Endometrium (tissue), 2 donors: ENCODE measurements around the gene IMMP2L.

Source experiments
- FAIRE-seq: peaks from 2 replicates; lab custom pipeline; 2012; peaks lifted over from hg19 to GRCh38; lab: Jason Lieb, UNC
- donor health status: control.
- donor health status: control.

Gene IMMP2L

GRCh38 chr7:110929480-110930249, 632.6 kb downstream of the IMMP2L start:
- FAIRE-seq: no peak

DNA sequence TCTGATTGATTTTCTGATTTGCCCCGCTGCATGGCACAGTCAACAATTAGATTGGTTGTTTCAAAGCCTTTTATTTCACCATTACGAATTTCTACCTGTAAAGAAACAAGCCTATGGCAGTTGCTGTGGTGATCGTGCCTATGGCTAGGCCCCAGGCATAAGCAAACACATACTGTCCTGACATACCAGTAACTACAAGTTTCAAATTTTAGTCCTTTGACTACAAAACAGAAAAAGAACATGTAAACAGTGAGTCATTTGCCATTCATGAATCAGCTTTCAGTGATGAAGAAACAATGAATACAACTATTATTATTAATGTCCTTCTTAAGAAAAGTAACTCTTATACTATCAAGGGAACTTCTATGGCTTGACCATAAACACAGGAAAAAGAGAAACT, 639.4 kb downstream of the IMMP2L start:
- no peak for FAIRE-seq

- FAIRE-seq: no peak
Measured at GRCh38 chr7:110921595-110922151, 640.6 kb downstream of the IMMP2L start.

GRCh38 chr7:110918949-110919548, 643.2 kb downstream of the IMMP2L start:
- no peak for FAIRE-seq

DNA sequence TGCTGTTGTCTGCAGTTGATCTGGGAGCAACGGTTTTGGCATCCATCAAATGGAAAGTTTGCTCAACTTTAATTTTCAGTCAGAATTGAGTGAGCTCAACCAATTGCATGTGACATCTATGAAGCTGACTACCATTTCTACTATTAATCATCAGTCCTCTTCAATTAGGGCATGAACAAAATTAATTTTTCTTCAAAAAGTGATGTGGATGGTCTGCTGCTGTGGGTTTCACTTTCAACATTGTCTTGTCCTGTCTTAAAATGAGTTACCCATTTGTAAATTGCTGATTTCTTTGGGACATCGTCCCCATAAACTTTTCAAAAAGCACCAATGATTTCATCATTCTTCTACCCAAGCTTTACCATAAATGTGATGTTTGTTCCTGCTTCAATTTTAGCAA, 648.0 kb downstream of the IMMP2L start:
- no peak for FAIRE-seq

GRCh38 chr7:110911632-110912031, 650.7 kb downstream of the IMMP2L start:
- no peak for FAIRE-seq

GRCh38 chr7:110909117-110909516, 653.2 kb downstream of the IMMP2L start:
- FAIRE-seq: no peak

GRCh38 chr7:110905773-110906566, 656.3 kb downstream of the IMMP2L start:
- FAIRE-seq: no peak

GRCh38 chr7:110898516-110898915, 663.8 kb downstream of the IMMP2L start:
- no peak for FAIRE-seq

- FAIRE-seq: no peak
Measured at GRCh38 chr7:110897538-110897937, 664.8 kb downstream of the IMMP2L start.

DNA sequence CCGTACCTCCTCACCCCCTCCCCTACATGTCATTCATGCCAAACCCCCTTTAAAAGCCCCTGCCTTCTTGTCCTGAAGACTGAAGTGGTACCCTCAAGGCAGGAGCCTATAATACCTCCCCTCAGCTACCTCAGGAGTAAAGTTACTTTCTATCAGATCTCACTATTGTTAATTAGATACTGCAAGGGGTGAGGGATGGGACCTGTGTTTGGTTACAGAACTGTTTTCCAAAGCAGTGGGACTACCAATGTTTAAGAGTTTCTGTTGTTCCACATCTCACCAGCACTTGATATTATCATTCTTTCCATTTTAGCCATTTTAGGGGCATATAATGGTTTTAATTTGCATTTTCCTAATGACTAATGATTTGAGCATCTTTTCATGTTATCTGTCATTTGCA, 668.2 kb downstream of the IMMP2L start:
- no peak for FAIRE-seq

DNA sequence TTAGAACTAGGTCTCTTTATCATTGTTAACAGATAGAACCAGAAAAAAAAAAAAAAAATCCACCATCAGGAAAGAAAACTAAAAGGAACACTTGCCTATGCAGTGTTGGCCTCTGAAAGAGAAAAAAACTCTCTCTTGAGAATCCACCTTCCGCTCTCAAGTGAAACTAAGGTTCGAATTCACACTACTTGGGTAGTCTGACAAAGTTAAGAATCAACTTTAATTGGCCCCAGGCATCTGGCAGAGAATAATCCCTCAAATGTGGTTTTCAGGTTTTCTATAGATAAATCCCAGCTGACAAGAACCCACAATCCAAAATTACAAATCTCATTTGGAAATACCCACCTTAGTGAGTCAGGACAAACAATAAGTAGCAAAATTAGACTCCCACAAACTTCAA, 671.1 kb downstream of the IMMP2L start:
- FAIRE-seq: no peak

DNA sequence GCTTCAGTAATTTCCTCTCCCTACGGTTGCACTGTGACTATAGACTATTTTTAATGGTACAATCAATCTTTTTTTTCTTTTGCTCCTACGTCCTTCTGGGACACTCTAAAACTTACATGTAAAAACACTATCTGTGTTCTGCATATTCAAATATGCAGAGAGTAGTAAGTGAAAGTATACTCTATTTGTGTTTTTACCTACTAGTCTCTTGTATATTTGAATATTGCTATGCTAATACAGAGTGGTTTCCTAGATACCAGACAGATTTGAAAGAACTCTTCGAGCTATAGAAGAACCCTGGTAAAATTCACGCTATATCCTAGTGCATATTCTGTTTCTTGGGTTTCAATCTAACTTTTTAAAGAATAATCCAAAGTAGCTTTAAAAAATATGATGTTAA, 672.2 kb downstream of the IMMP2L start:
- no peak for FAIRE-seq

DNA sequence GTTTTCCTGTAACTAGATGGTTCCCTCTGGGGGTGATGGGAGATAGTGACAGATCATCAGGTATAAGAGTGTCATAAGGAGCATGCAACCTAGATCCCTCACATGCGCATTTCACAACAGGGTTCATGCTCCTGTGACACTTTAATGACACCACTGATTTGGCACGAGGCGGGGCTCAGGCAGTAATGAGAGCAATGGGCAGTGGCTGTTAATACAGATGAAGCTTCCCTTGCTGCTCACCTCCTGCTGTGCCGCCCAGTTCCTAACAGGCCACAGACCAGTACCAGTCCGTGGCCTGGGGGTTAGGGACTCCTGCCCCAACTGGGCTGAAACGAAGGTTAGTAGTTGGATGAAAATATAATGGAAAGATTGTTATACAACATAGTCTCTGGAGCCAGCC, 673.0 kb downstream of the IMMP2L start:
- no peak for FAIRE-seq

DNA sequence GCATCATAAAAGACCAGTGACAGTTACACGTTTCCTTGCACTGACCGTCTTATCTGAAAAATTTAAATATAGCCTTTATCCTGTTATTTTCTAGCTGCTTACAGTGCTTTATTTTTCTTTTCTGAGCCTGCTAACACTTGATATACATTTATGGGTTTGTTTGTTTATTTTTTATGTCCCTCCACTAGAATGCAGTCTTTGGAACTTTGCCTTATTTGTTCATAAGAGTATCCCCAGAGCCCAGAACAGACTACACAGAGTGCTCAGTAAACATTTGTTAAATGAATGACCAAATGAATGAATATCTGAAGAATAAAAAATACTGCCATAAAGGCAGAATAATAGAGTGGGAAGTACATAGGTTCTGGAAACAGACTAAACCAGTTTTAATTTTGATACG, 673.7 kb downstream of the IMMP2L start:
- no peak for FAIRE-seq

GRCh38 chr7:110885474-110885873, 676.8 kb downstream of the IMMP2L start:
- FAIRE-seq: no peak

- FAIRE-seq: no peak
Measured at GRCh38 chr7:110881721-110882120, 680.6 kb downstream of the IMMP2L start.

- FAIRE-seq: no peak
Measured at GRCh38 chr7:110880971-110881370, 681.3 kb downstream of the IMMP2L start.

DNA sequence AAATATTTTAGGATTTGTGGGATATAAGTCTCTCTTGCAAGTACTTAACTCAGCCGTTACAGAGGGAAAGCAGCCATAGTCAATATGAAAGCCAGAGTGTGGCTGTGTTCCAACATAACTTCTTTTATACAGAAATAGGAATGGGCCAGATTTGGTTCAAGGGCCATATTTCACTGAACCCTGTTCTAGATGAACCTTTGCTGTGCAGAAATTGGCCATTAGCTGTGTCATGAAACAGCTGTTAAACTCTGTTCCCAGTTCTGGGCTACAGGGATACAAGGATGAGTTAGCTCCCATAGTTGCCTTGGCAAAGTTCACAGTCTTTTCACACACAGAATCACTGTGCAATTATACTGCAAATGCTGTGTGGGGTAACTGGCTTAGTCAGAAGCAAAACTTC, 685.3 kb downstream of the IMMP2L start:
- no peak for FAIRE-seq

GRCh38 chr7:110875346-110875745, 686.9 kb downstream of the IMMP2L start:
- FAIRE-seq: no peak

GRCh38 chr7:110871856-110872255, 690.4 kb downstream of the IMMP2L start:
- no peak for FAIRE-seq

GRCh38 chr7:110870926-110871325, 691.4 kb downstream of the IMMP2L start:
- no peak for FAIRE-seq

- FAIRE-seq: no peak
Measured at GRCh38 chr7:110868458-110868857, 693.8 kb downstream of the IMMP2L start.
